Neural cell (in vitro differentiated cells): ENCODE results near the gene RASD1.

ENCODE experiments used
- POLR2AphosphoS5 ChIP-seq: IDR thresholded peaks from 2 replicates; pipeline ENCODE4 v1.6.1; 2012
- REST ChIP-seq: IDR thresholded peaks from 2 replicates; pipeline ENCODE4 v1.6.1; 2012; ENCODE audit warnings: borderline replicate concordance
- TF ChIP-seq, protein P1 (sequence below): fragments of 450-650 bp; IDR thresholded peaks from 2 replicates; pipeline ENCODE4 v1.5.1; 2014; ENCODE audit warnings: antibody characterized with exemption, mild to moderate bottlenecking, moderate library complexity; ENCODE audit not compliant: poor library complexity, severe bottlenecking

DNA sequence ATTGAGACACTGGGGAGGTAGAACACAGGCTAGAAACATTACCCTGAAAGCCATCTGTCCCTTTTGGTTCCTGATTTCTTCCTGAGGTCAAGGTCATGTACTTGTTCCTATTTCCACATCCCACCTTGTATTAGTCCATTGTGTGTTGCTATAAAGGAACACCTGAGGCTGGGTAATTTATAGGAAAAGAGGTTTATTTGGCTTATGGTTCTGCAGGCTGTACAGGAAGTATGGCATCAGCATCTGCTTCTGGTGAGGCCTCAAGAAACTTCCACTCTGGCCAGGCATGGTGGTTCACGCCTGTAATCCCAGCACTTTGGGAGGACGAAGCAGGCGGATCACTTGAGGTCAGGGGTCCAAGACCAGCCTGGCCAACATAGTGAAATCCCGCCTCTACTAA, 26.8 kb downstream of the RASD1 start:
- TF ChIP-seq REST, result no peak
- TF ChIP-seq, protein P1, sequence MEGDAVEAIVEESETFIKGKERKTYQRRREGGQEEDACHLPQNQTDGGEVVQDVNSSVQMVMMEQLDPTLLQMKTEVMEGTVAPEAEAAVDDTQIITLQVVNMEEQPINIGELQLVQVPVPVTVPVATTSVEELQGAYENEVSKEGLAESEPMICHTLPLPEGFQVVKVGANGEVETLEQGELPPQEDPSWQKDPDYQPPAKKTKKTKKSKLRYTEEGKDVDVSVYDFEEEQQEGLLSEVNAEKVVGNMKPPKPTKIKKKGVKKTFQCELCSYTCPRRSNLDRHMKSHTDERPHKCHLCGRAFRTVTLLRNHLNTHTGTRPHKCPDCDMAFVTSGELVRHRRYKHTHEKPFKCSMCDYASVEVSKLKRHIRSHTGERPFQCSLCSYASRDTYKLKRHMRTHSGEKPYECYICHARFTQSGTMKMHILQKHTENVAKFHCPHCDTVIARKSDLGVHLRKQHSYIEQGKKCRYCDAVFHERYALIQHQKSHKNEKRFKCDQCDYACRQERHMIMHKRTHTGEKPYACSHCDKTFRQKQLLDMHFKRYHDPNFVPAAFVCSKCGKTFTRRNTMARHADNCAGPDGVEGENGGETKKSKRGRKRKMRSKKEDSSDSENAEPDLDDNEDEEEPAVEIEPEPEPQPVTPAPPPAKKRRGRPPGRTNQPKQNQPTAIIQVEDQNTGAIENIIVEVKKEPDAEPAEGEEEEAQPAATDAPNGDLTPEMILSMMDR, result no peak
- TF ChIP-seq POLR2AphosphoS5, result no peak
